Activated CD4-positive, alpha-beta T cell treated with anti-CD3 and anti-CD28 coated beads, Interleukin-10, Interleukin-2, amounts not matched to agents 100 ng/mL and 50 ng/mL, durations not matched to agents 16 hours and 8 hours (primary cell): ENCODE data around the gene PSMC3IP.

Experiments used
- DNase-seq: peaks from one replicate; pipeline ENCODE4 v3.0.0-alpha.2; 2020

The PSMC3IP gene

GRCh38 chr17:42537156-42537805 is 40.2 kb downstream of the PSMC3IP start:
- no peak for DNase-seq

GRCh38 chr17:42536372-42537155 is 41.0 kb downstream of the PSMC3IP start:
- peak; percentile 85 for DNase-seq

GRCh38 chr17:42536048-42536371 is 41.5 kb downstream of the PSMC3IP start, which contains the start of gene NAGLU:
Gene NAGLU (plus strand): TSS chr17:42536241. CDS start chr17:42536273, 32 bp downstream.
- DNase-seq: peak; percentile 92

- DNase-seq: no peak
These were observed 42.1 kb downstream of the PSMC3IP start for GRCh38 chr17:42535155-42536047.

- peak; percentile 57 for DNase-seq
These were observed 45.8 kb downstream of the PSMC3IP start for GRCh38 chr17:42531455-42532354.

- DNase-seq: no peak
These were observed 46.5 kb downstream of the PSMC3IP start for GRCh38 chr17:42530952-42531454.

GRCh38 chr17:42529061-42529460 is 48.5 kb downstream of the PSMC3IP start:
- DNase-seq: no peak

GRCh38 chr17:42527932-42528331 is 49.6 kb downstream of the PSMC3IP start:
- no peak for DNase-seq

GRCh38 chr17:42526031-42526444 is 51.5 kb downstream of the PSMC3IP start:
- DNase-seq: no peak

- no peak for DNase-seq
These were observed 52.3 kb downstream of the PSMC3IP start for GRCh38 chr17:42525221-42525620.

- no peak for DNase-seq
These were observed 54.7 kb downstream of the PSMC3IP start for GRCh38 chr17:42522798-42523278.
